OCI-LY3 (cell line): ENCODE measurements around the gene ST8SIA4.

ENCODE experiments used
- H2AFZ ChIP-seq: fragments of 200-600, 300-600 bp; shearing (Covaris generic); 2 replicates; pipeline ENCODE4 v1.6.0; 2014; ENCODE audit warnings: antibody characterized with exemption, low read depth, low read length
- H3K27ac ChIP-seq: fragments of 200-600, 300-600 bp; sonication (generic); 2 replicates; pipeline ENCODE4 v1.5.1; 2014; ENCODE audit warnings: mild to moderate bottlenecking, low read length, moderate library complexity, mixed read lengths
- H3K27me3 ChIP-seq: fragments of 200-600, 300-600 bp; sonication (generic); 2 replicates; pipeline ENCODE4 v1.6.1; 2014; ENCODE audit warnings: low read depth, low read length, mixed read lengths
- H3K36me3 ChIP-seq: fragments of 200-600, 300-600 bp; sonication (generic); replicated peaks from 2 replicates; pipeline ENCODE3; 2014; ENCODE audit warnings: low read depth, low read length, mixed read lengths
- H3K4me1 ChIP-seq: fragments of 300-600, 200-600 bp; sonication (generic); 2 replicates; pipeline ENCODE4 v1.6.1; 2014; ENCODE audit warnings: low read length, mixed read lengths
- H3K4me2 ChIP-seq: fragments of 200-600, 300-600 bp; sonication (generic); 2 replicates; pipeline ENCODE4 v1.6.1; 2014; ENCODE audit warnings: low read length, mixed read lengths
- H3K4me3 ChIP-seq: fragments of 300-600, 200-600 bp; sonication (generic); 2 replicates; pipeline ENCODE4 v1.5.1; 2014; ENCODE audit warnings: antibody characterized with exemption, mild to moderate bottlenecking, low read length, moderate library complexity
- H3K79me2 ChIP-seq: fragments of 300-600, 200-600 bp; shearing (Covaris generic); 2 replicates; pipeline ENCODE4 v1.6.1; 2014; ENCODE audit warnings: mild to moderate bottlenecking, low read length, mixed read lengths
- H3K9ac ChIP-seq: fragments of 300-600, 200-600 bp; shearing (Covaris generic); 2 replicates; pipeline ENCODE4 v1.6.0; 2014; ENCODE audit warnings: mild to moderate bottlenecking, low read length, moderate library complexity
- H3K9me3 ChIP-seq: fragments of 200-600, 300-600 bp; shearing (Covaris generic); 2 replicates; pipeline ENCODE4 v1.6.1; 2014; ENCODE audit warnings: low read length, mixed read lengths; ENCODE audit not compliant: insufficient read depth
- H4K20me1 ChIP-seq: fragments of 200-600, 300-600 bp; sonication (generic); 2 replicates; pipeline ENCODE4 v1.6.1; 2016; ENCODE audit warnings: low read length, mixed read lengths; ENCODE audit not compliant: insufficient read depth
- CTCF ChIP-seq: fragments of 200-600, 300-600 bp; sonication (generic); IDR thresholded peaks from 2 replicates; pipeline ENCODE4 v1.5.1; 2014; ENCODE audit warnings: antibody characterized with exemption, low read length, low read depth
- EZH2phosphoT487 ChIP-seq: fragments of 200-600 bp; shearing (Covaris generic); IDR thresholded peaks from 2 replicates; pipeline ENCODE4 v1.6.1; 2018; ENCODE audit warnings: antibody characterized with exemption, mixed run types, low read depth

Gene ST8SIA4

GRCh38 chr5:100889165-100889743 is 13.8 kb downstream of the ST8SIA4 start:
- Histone ChIP-seq H3K27me3 (no peaks in the 10 kb centered on the region), H4K20me1 (peaks cover 13% of the 10 kb centered on the region; the same call in 1 of the 2 replicates), H3K4me1 (peaks cover 47% of the 10 kb centered on the region), H3K4me3 (peak overlapping the region; percentile 62), H3K79me2 (peaks cover 77% of the 10 kb centered on the region), H2AFZ (no peak overlapping the region), H3K9ac (peak overlapping the region; percentile 71), H3K4me2 (peak overlapping the region; percentile 87), H3K27ac (peak overlapping the region; percentile 90), H3K9me3 (no peaks in the 10 kb centered on the region), H3K36me3 (peaks cover 42% of the 10 kb centered on the region)
- TF ChIP-seq EZH2phosphoT487 (no peak), CTCF (no peak)

- peaks cover 55% of the 10 kb centered on the region for H3K36me3 ChIP-seq
- peaks cover 24% of the 10 kb centered on the region; the same call in 1 of the 2 replicates for H4K20me1 ChIP-seq
- H3K9ac ChIP-seq: no peak overlapping the region
- H3K4me1 ChIP-seq: peaks cover 19% of the 10 kb centered on the region
- no peaks in the 10 kb centered on the region for H3K9me3 ChIP-seq
- no peak for TF ChIP-seq CTCF
- no peak for TF ChIP-seq EZH2phosphoT487
- H3K27ac ChIP-seq: no peak overlapping the region
- H3K4me3 ChIP-seq: no peak overlapping the region
- peaks cover 21% of the 10 kb centered on the region; the same call in 1 of the 2 replicates for H3K79me2 ChIP-seq
- no peak overlapping the region for H2AFZ ChIP-seq
- H3K27me3 ChIP-seq: no peaks in the 10 kb centered on the region
- no peak overlapping the region for H3K4me2 ChIP-seq
Observed at GRCh38 chr5:100877274-100877673, 25.8 kb downstream of the ST8SIA4 start.

- Histone ChIP-seq H3K9me3 (no peaks in the 10 kb centered on the region), H3K9ac (no peak overlapping the region), H3K27me3 (no peaks in the 10 kb centered on the region), H3K4me1 (peaks cover 21% of the 10 kb centered on the region), H4K20me1 (no peaks in the 10 kb centered on the region; the same call in 1 of the 2 replicates), H3K4me3 (no peak overlapping the region), H3K27ac (peak overlapping the region; percentile 24; the same call in 1 of the 2 replicates), H3K4me2 (peak overlapping the region; percentile 13), H2AFZ (no peak overlapping the region), H3K36me3 (peaks cover 60% of the 10 kb centered on the region), H3K79me2 (peaks cover 17% of the 10 kb centered on the region)
- no peak for TF ChIP-seq EZH2phosphoT487
- TF ChIP-seq CTCF: no peak
Observed at GRCh38 chr5:100872408-100873190, 30.5 kb downstream of the ST8SIA4 start.

- H3K9me3 ChIP-seq: no peaks in the 10 kb centered on the region
- H3K36me3 ChIP-seq: peaks cover 48% of the 10 kb centered on the region
- H4K20me1 ChIP-seq: peaks cover 3% of the 10 kb centered on the region; the same call in 1 of the 2 replicates
- no peaks in the 10 kb centered on the region for H3K27me3 ChIP-seq
- no peak overlapping the region for H3K9ac ChIP-seq
- peaks cover 11% of the 10 kb centered on the region for H3K79me2 ChIP-seq
- TF ChIP-seq EZH2phosphoT487: no peak
- no peak for TF ChIP-seq CTCF
- H2AFZ ChIP-seq: no peak overlapping the region
- H3K27ac ChIP-seq: no peak overlapping the region
- peaks cover under 1% of the 10 kb centered on the region for H3K4me1 ChIP-seq
- no peak overlapping the region for H3K4me3 ChIP-seq
- H3K4me2 ChIP-seq: no peak overlapping the region
Observed at GRCh38 chr5:100867039-100867562, 36.0 kb downstream of the ST8SIA4 start.
